NCI-H1436 treated with DMSO at 0.1 percent for 48 hours (cell line): Measurements from ENCODE around the gene ADAT1.

Experiments used
- DNase-seq: peaks from one replicate; lab custom pipeline; 2025; lab: John Stamatoyannopoulos, UW

ADAT1 gene

DNA sequence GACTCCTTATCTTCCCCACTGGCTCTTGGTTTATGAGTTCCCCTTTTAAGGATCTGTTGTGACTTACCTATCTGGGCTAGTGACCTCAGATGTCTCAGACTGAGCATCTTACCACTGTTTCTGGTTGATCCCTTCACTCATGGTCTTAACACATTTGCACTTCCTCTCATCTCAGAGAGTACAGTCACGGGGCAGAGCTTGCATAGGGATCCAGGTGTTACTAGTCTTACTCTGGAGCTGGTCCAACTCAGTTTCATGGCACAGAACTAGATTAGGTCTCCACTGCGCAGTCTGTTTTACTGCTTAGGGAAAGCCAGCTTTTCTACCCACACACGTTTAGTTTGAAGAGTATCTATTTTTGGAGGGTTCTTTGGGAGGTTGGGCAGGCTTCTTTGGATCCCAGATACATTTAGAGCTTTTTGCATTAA, 46.7 kb downstream of the ADAT1 start:
- DNase-seq, result no peak

DNA sequence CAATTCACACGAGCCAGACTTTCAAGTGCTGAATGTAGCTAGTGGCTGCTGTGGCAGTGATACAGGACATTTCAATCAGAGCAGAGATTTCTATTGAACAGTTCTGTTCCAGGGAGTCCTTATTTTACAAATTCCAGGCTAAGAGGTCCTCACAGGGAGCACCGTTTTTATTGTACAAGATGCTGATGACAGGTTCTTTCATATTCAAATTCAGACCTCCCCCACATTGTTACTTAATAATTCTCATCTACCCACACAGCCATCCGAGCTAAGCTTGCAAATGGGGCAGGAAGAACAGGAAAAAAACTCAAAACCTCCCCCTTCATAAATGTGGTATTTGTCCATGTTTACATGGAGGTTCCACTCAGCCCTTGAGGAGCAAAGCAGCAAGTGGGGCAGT, 47.1 kb downstream of the ADAT1 start:
- no peak for DNase-seq

DNA sequence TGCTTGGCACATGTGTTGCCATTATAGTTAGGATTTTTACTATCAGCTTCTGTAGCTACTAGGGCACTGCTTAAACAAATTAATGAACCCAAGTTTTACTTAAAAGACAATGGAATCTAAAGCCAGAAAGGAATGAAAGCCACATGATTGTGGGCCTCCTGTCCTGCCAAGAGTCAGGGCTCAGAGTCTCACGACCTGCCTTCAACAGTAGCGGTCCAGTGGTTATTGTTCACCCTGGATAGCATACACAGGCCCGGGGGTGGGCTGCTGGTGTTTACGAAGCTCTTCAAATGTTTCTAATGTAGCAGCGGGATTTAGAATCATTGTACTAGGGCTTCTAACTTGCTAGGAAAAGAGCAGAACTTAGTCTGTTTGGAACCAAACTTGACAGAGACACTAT, 49.1 kb downstream of the ADAT1 start:
- DNase-seq, result no peak

DNA sequence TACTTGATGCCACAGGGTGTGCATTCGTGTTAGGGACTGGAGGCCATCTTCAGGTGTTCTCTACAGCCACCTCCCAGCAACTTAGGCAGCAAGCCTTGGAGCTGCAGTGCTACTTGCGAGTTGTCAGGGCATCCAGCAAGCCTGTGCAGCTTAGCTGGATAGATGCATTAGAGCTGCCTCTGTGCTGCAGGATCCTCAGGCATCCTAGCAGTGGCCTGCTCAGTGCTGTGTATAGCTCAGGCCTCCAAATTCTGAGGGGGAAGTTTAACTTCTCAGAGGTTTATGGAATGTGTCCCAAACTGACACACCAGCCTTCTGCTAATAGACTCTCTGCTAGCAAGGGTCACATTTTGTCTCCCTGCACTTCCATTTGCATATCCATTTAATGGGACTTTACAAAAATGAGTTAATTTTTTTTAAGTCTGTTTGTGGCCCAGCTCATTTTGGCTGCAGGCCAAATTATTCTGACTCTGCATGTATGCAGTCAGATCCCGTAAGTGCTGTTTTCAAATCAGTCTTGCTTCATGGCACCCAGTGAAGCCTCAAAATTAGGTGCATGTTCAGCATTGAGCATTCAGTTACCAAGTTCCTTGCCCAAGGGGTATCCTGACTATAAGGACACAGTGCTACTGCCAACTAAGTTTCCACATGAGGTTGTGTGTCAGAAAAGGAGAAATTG, 50.1 kb downstream of the ADAT1 start:
- no peak for DNase-seq

DNA sequence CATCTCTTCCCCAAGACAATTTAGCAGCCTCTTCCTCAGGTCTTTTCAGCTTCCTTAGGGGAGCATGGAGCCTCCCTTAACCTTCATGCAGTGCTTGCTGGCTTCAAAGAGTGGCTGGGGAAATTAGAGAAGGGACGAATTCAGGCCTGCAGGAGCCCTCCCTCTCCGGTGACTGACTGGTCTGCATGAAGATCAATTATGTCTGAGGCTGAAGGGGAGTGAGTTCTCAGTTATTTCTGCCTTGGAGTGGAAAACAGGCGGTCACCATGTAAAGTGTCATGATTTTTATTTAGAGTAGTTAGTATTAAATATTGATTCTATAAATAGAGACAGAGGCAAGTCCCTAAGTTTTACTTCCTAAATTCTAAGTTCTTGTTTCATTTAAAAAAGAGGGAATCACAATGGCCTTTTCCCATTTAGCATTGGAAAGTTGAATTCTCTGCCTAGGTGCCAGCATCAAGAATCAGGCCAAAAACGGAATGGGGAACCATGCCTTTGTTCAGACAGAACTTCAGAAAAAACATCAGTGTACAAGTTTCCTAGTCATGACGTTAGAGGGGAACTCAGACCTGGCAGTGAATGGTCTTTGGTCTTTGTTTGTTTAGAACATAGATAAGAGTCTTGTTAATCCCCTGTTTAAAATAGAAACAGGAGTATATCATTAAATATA, 52.5 kb downstream of the ADAT1 start:
- DNase-seq, result no peak

DNA sequence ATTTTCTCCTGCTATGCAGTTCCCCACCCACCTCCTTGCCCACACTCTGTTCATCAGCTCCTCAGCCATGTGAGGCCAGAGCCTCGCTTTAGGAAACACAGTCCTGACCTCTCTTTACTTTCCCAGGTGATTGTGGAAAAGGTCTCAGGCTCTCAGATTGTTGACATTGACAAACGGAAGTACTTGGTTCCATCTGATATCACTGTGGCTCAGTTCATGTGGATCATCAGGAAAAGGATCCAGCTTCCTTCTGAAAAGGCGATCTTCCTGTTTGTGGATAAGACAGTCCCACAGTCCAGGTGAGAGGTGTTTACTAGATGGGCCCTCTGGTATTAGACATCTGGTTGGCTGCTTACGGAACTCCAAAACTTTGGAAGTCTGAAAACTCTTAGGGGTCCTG, 55.2 kb downstream of the ADAT1 start:
- DNase-seq, result no peak

DNA sequence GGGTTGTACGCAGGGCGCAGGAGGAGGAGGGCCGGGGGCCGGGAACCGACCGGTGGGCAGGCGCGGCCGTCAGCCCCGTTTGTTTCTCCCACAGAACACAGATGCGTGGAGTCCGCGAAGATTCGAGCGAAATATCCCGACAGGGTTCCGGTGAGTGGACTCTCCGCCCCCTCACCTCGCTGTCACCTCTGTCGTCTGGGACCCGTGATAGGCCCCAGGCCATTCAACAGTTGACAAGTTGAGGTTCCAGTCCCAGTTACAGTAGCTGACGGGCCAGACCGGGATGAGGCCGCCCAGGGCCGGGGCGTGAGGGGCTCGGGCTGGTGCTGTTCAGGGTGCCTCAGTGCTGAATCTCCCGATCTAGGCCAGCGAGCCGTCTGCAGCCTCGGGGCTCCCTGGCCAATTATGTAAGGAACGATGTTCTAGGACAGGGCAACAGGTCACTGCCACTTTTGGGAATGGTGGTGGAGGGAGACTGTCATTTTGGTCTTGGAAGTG, 56.3 kb downstream of the ADAT1 start:
- no peak for DNase-seq

DNA sequence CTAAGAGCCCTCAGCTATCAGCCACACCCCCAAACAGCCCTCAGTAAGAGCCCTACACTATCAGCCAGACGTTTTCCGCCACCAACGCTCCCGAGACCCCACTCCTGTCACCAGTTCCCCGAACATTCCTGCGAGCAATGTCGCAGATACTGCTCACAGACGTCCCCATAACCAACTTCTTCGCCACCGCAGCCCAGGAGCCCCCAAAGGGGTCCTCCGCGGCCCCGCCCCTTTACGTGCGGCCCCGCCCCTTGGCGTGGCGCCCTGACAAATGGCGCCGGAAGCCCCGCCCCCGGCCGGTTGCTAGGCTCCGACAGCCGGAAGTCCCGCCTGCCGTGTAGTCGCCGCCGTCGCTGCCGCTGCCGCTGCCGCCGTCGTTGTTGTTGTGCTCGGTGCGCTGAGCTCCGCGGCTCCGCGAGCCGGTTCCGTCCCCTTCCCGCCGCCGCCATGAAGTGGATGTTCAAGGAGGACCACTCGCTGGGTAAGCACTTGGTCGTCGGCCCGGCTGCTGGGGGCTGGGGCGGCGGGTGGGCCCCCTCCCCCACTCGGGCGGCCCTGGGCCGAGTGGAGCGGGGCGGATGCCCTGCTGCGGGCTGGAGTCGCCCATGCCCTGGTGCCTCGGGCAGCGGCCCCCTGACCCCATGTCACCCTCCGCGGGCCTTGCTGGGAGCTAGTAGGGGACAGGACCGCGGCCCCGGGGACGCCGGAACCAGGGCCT, 56.9 kb downstream of the ADAT1 start, which contains the start of gene GABARAPL2:
GABARAPL2 (plus strand) TSS at position 340 of the 718 bp plus-strand sequence; CDS start at position 448, 108 bp downstream.
- DNase-seq, result no peak

DNA sequence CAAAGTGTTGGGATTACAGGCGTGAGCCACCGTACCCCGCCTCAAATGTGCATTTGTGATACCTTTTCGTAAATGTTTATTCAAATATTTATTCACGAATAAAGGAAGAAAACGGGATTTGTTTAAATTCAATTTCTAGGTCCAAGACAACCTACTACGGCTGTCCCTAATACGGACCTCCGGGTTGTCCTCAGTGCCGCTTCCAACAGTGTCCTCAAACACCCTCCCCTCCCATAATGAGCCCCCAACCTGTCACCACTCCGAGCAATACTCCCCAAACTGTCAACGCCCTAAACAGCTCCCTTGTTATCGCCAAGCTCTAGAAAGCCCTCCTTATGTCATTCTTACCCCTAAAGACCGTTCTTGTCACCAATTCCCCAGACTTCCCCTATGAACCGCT, 57.4 kb downstream of the ADAT1 start:
- DNase-seq, result no peak

DNA sequence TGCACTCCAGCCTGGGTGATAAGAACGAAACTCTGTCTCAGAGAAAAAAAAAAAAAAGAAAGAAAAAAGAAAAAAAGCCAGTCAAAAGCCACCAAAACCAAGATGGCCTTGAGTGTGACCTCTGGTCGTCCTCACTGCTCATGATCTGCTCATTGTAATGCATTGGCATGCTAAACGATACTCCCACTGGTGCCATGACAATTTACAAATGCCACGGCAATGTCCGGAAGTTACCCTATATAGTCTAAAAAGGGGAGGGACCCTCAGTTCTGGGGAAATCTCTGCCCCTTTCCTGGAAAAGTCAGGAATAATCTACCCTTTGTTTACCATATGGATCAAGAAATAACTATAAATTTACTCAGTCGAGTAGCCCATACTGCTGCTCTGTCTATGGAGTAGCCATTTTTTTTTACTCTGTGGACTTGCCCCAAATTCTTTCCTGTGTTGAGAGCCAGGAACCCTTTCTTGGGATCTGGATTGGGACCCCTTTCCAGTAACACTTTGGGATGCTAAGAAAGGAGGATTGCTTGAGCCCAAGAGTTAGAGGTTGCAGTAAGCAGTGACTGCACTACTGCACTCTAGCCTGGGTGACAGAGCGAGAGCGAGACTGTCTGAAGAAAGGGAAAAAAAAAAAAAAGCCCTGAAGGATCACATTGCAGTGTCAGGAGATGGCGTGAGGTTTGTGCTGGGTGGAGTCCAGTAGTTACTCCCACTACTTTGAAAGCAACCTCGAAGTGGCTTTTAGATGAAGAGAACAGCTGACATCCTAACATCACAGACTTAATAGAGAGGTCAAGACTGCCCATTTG, 63.3 kb downstream of the ADAT1 start:
- no peak for DNase-seq

DNA sequence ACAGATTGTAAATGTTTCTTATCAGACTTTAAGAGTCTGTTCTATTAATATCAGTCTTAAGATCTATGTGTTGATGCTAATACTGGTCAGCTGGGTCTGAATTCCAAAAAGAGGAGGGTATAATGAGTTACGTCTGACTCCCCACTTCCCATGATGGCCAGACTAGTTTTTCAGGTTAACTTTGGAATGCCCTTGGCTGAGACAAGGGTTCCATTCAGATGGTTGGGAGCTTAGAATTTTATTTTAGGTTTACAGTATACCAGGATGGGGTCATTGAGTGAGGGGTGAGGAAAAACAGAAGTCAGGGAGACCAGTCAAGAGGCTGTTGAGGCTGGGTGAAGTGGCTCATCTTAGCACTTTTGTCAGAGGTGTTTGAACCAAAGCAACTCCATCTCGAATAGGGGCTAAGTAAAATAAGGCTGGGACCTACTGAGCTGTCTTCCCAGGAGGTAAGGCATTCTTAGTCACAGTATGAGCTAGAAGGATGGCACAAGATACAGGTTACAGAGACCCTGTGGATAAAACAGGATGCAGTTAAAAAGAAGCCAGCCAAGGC, 64.2 kb downstream of the ADAT1 start:
- DNase-seq, result no peak

DNA sequence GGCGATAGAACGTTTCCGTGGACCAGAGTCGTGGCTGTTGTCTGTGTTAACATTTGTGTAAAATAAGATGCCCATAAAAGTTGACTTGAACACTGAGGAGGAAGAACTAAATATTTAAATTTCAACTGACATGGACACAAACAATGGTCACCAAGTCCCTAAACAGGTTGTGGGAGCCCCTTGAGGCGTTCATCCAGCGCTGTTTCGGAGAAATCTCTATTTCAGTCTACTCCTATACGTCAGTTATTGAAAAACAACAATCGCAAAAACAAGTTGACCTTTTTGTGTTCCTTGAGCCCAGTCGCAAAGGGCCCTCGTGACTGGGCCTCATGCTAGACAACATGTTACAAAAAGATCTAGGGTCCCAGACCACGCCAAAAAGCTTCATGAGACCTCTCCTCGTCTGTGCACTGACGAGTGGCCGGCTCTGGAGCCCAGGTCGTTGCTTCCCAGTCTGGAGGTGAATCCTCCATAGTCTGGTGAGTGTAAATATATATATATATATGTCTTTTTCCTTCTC, 66.6 kb downstream of the ADAT1 start:
- DNase-seq, result no peak

DNA sequence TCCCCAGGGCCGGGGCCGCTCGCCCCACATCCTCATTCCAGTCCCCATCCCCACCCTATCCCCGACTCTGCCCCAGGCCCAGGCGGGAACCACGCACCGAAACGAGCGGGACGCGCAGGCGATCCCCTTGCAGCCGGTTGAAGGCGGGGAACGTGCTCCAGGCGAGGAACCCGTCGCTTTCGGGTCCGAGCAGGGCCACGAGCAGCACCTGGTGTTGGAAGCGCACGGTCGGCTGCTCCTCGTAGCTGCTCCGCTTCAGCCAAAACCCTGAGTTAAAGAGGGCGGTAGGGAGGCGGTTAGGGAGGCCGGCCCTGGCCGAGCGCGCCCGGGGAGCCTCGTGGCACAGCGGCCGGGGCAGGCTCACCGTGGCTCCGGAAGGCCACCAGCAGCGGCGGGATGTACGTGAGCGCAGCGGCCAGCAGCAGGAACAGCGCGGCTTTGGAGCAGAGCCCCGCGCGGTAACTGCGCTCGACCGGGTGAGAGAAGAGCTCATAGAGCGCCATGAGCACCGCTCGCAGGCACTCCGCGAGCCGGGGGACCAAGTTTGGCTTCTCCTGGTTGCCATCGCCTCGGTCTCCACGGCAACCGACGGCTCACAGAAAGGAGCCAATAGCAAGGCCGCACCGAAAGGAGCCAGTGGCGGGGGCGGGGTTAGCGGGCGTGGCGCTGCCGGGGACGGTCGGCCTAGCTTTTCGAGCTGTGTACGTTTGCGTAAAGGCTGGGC, 67.2 kb downstream of the ADAT1 start, which contains the start of gene TMEM231:
TMEM231 (minus strand) TSS at position 546 of the 724 bp plus-strand sequence; CDS start at position 503, 43 bp downstream.
- peak; percentile 59 for DNase-seq

DNA sequence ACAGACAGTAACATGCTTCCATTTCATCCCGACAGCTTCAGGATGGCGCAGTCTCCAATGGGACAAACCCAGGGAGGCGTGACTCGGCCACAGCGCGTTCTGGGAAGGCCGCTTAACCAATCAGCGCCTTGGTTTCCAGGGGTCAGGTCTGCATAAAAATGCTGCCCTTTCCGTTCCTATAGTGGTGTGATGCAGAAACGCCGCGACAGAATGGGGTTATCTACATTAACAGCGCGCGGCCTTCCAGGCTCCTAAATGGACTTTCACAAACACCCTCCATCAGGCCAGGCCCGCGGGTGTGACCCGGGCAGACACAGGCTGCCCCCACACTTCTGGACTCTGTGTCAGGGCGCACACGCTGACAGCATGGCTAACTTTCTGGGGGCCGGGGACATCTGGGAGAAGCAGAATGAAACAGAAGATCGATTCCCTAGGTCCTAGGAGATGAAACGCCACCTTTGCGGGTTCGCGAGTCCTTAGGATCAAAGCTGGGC, 67.8 kb downstream of the ADAT1 start:
- DNase-seq, result no peak

DNA sequence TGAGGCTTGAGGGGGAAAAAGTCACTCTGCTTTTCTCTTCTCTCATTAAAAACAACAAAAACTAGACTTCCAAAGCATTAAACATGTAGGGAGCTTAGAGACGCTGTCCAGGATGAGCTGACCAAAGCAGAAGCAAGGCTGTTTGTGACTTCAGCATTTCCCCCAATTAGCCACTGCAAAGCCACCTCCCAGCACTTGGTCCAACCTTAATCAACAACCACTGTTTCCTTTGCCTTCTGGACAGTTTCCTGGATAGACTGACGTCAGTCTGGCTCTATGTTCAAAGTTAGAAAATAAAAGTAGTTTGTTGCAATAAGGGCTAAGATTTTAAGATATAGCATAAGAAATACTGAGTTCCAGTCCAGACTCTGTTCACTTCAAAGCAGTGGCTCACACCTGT, 70.1 kb downstream of the ADAT1 start:
- DNase-seq, result no peak

DNA sequence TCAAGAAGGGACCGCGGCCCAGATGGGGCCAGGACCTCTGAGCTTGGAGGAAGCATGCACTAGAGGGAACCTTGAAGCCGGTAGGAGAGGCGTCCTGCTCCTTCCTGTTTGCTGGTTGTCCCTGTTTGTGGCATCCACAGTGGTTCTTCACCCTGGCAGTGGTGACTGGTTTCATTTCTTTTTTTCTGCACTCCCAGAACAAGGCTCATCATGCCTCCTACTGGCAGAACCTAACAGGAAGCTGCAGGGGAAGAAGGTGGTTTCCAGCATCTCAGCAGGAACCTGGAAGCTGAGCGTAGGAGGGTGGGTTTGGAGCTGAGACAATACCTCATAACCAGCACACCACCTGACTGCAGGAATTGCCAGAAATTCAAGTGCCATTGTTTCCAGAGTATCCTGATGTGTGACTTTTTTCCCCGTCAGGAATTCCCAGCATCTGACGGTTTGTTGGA, 72.8 kb downstream of the ADAT1 start:
- DNase-seq, result no peak
